ENCODE data around the gene IGF2R.

IGF2R gene

GRCh38 chr6:159995405-159995804, 26.5 kb downstream of the IGF2R start:
- no peak for TF ChIP-seq CTCF (IDR thresholded peaks at IDR 0.05; ENCODE audit: low read depth, low read length)
- in situ Hi-C loops (cut with HindIII; ENCODE audit: low sequenced_read_pairs), result no loop called here
- no peak overlapping the region for H3K4me3 ChIP-seq (ENCODE audit: low read depth, low read length)
- no peak for DNase-seq (ENCODE audit: low read depth, low spot score)

- TF ChIP-seq CTCF (IDR thresholded peaks at IDR 0.05; ENCODE audit: low read depth, low read length), result no peak
- in situ Hi-C loops (cut with HindIII; ENCODE audit: low sequenced_read_pairs), result no loop called here
- no peak for DNase-seq (ENCODE audit: low read depth, low spot score)
- no peak overlapping the region for H3K4me3 ChIP-seq (ENCODE audit: low read depth, low read length)
Observed at GRCh38 chr6:159996087-159996622, 27.3 kb downstream of the IGF2R start.

- no peak for DNase-seq (ENCODE audit: low read depth, low spot score)
- in situ Hi-C loops (cut with HindIII; ENCODE audit: low sequenced_read_pairs), result no loop called here
- H3K4me3 ChIP-seq (ENCODE audit: low read depth, low read length), result no peak overlapping the region
- no peak for TF ChIP-seq CTCF (IDR thresholded peaks at IDR 0.05; ENCODE audit: low read depth, low read length)
Observed at GRCh38 chr6:159996626-159997497, 28.0 kb downstream of the IGF2R start.

GRCh38 chr6:159997498-159998101, 28.7 kb downstream of the IGF2R start:
- DNase-seq (ENCODE audit: low read depth, low spot score), result no peak
- no peak overlapping the region for H3K4me3 ChIP-seq (ENCODE audit: low read depth, low read length)
- no peak for TF ChIP-seq CTCF (IDR thresholded peaks at IDR 0.05; ENCODE audit: low read depth, low read length)
- in situ Hi-C loops (cut with HindIII; ENCODE audit: low sequenced_read_pairs), result no loop called here

GRCh38 chr6:159998538-159998937, 29.7 kb downstream of the IGF2R start:
- in situ Hi-C loops (cut with HindIII; ENCODE audit: low sequenced_read_pairs), result no loop called here
- DNase-seq (ENCODE audit: low read depth, low spot score), result no peak
- TF ChIP-seq CTCF (IDR thresholded peaks at IDR 0.05; ENCODE audit: low read depth, low read length), result no peak
- H3K4me3 ChIP-seq (ENCODE audit: low read depth, low read length), result no peak overlapping the region

- in situ Hi-C loops (cut with HindIII; ENCODE audit: low sequenced_read_pairs), result no loop called here
- no peak overlapping the region for H3K4me3 ChIP-seq (ENCODE audit: low read depth, low read length)
- no peak for TF ChIP-seq CTCF (IDR thresholded peaks at IDR 0.05; ENCODE audit: low read depth, low read length)
- DNase-seq (ENCODE audit: low read depth, low spot score), result no peak
Observed at GRCh38 chr6:159999240-159999671, 30.4 kb downstream of the IGF2R start.

Measured in astrocyte of the spinal cord (primary cell).